ENCODE data around the gene SKAP1. TPM values are rescaled to one million over a fixed set of nuclear protein-coding genes. Genes with fewer than 3 reads are reported as not detected.
A peak's percentile ranks its signal among the peaks of the same experiment; 100 is the strongest.
"Not testable (repeated sequence)": the region's sequence is repeated elsewhere in the genome, so short reads cannot be mapped to it uniquely, and the experiment has no call there.

Gene SKAP1
- total RNA-seq, 4 donors from 2014 or later = 0.93 to 1.9 (median 1.1) TPM; not detected in 1

DNA sequence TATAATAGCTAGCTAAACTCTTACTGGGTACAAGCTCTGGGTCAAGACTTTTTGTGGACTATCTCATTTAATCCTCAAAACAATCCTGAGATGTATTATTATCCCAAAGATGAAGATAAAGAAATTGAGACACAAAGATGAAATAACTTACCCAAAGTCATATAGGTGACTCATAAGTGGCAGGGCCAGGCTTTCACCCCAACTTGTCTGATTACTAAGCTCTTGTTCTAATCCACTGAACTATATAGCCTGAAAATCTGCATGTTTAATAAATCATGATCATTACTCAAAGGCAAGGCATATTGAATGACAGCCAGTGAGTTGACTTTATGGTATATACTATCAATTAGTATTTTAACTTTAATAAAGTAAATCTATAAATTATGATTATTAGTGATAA is 77.4 kb downstream of the SKAP1 start:
- ATAC-seq (ENCODE audit: low FRiP score) = no peak
- TF ChIP-seq, protein P1, sequence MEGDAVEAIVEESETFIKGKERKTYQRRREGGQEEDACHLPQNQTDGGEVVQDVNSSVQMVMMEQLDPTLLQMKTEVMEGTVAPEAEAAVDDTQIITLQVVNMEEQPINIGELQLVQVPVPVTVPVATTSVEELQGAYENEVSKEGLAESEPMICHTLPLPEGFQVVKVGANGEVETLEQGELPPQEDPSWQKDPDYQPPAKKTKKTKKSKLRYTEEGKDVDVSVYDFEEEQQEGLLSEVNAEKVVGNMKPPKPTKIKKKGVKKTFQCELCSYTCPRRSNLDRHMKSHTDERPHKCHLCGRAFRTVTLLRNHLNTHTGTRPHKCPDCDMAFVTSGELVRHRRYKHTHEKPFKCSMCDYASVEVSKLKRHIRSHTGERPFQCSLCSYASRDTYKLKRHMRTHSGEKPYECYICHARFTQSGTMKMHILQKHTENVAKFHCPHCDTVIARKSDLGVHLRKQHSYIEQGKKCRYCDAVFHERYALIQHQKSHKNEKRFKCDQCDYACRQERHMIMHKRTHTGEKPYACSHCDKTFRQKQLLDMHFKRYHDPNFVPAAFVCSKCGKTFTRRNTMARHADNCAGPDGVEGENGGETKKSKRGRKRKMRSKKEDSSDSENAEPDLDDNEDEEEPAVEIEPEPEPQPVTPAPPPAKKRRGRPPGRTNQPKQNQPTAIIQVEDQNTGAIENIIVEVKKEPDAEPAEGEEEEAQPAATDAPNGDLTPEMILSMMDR (IDR thresholded peaks at IDR 0.05) = no peak
- no peak for DNase-seq (ENCODE audit: low spot score)

DNA sequence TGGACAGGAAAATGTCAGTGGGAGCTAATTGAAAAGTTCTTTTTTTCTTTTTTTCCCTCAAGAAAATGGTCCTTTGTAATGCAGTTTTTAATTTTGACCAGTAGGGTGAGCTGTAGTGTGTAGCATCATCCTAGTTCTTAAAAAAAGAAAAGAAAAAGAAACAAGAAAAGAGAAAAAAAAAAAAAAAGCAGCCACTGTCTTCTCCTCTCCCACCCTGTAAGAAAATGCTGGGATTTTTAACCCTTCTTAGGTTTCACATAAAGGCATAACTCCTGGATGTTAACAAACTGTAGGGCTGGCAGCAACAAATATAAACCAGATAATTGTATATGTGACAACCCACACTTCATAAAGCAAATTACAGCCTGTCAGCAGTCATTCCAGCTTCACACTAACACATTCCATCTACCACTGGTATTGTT is 78.1 kb downstream of the SKAP1 start:
- TF ChIP-seq, protein P1 (IDR thresholded peaks at IDR 0.05) = peak in 1 of 3 donors; percentile 35
- no peak for DNase-seq (ENCODE audit: low spot score)
- ATAC-seq (ENCODE audit: low FRiP score) = no peak

DNA sequence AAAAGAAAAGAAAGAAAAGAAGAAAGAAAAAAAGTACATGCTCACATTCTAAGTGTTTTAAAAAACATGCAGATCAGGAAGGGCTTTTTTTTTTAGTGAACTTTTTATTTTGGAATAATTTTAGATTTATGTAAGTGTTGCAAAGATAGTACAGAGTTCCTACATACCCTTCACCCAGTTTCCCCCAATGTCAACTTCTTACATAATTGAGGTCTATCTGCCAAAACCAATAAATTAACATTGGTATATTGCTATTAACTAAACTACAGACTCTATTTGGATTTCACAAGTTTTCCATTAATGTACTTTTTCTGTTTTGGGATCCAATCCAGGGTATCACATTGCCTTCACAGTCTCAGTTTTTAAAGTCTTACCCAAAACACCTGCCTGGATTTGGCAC is 81.7 kb downstream of the SKAP1 start:
- TF ChIP-seq, protein P1 (IDR thresholded peaks at IDR 0.05) = no peak
- no peak for ATAC-seq (ENCODE audit: low FRiP score)
- no peak for DNase-seq (ENCODE audit: low spot score)

DNA sequence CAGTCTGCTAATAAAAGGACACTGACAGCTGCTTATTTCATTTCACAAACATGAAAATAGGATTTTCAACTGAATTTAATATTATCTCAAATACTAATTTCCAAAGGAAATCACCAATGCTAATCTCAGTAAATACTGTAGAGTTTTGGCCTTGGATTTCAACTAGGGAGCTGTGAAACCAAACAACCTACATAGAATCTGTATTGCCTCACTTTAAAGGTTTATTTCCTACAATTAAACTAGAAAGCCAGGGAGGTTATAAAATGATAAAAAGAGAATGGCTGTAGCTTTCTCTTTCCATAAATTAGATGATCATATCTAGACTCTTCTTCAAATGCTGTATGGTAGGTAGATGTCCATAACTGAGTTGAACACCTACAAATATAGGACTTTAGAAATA is 82.8 kb downstream of the SKAP1 start:
- ATAC-seq (ENCODE audit: low FRiP score) = no peak
- TF ChIP-seq, protein P1 (IDR thresholded peaks at IDR 0.05) = no peak

DNA sequence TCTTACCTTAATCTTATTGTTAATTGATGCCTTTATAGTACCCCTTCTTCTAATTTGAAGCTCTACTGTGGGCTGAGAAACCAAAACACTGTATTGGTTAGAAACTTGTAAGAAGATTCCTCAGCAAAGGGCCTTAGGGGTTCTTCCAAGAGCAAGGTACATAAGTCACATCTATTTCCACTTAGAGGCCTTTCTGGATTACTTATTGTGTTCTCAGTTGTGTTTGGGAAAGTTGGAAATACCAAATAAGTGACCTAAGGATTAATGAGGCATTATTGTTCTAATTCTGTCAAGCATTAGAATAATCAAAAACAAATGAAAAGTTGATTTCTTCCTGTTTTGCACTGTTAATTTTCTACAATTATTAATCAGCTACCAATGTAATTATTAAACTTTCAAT is 85.8 kb downstream of the SKAP1 start:
- TF ChIP-seq, protein P1 (IDR thresholded peaks at IDR 0.05) = no peak
- no peak for DNase-seq (ENCODE audit: low spot score)

More for the DNA sequence above, 82.8 kb downstream of the SKAP1 start:
- DNase-seq (ENCODE audit: low spot score) = no peak

DNA sequence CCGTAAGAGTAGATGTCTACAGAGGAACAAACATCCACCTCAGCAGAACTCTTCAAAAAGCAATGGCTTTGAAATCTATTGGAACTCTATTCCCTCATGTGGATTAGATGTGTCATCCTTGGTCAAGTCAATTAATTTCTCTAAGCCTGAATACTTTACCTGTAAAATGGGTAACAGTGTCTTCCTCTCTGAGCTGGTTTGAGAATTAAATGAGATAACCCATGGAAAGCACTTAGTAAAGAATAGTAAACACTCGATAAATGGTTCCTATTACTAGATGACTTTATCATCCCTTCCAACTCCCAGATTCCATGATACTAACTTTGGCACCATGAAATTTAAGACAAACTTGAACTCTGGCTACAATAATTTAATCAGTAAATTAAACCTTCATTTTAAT is 89.1 kb downstream of the SKAP1 start:
- no peak for ATAC-seq (ENCODE audit: low FRiP score)
- no peak for DNase-seq (ENCODE audit: low spot score)
- TF ChIP-seq, protein P1 (IDR thresholded peaks at IDR 0.05) = no peak

More for the DNA sequence above, 85.8 kb downstream of the SKAP1 start:
- ATAC-seq (ENCODE audit: low FRiP score) = no peak

DNA sequence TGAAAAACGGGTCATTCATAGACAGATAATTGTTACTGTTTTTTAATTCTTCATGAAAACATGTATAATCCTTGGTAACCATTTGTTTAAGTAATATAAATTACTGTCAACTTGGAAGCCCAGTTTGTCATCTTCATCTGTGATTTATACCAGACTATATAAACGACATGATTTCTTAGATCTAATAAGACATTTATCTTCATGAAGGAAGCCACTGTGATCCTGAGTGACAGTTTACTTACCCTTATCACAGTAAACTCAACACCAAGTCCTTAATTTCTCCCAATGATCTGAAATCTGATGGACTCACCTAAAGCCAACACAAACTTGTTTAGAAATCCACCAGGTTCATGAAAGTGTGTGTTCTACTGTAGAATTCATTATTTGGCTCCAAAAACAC is 91.3 kb downstream of the SKAP1 start:
- no peak for DNase-seq (ENCODE audit: low spot score)
- TF ChIP-seq, protein P1 (IDR thresholded peaks at IDR 0.05) = no peak
- ATAC-seq (ENCODE audit: low FRiP score) = no peak

DNA sequence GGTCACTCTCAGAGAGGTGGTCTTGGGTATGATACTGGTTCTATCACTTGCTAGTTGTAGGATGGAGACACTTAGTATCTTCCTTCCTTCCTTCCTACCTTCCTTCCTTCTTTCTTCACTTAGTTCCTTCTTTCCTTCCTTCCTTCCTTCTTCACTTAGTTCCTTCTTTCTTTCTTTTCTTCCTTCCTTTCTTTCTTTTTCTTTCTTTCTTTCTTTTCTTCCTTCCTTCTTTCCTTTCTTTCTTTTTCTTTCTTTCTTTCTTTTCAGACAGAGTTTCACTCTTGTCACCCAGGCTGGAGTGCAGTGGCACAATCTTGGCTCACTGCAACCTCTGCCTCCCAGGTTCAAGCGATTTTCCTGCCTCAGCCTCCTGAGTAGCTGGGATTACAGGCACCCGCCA is 92.1 kb downstream of the SKAP1 start:
- DNase-seq (ENCODE audit: low spot score); ATAC-seq (ENCODE audit: low FRiP score): not testable (repeated sequence)

Data from omental fat pad (tissue), 4 donors.